Neutrophil (primary cell): ENCODE data around the gene TSHZ3.

Experiments used
- H3K27ac ChIP-seq: fragments of 200-600 bp; sonication (generic); 2 replicates; pipeline ENCODE4 v1.5.1; 2016; ENCODE audit warnings: mild to moderate bottlenecking, moderate library complexity
- H3K27me3 ChIP-seq: fragments of 200-600 bp; sonication (generic); 2 replicates; pipeline ENCODE4 v1.6.0; 2016; ENCODE audit warnings: mild to moderate bottlenecking
- H3K36me3 ChIP-seq: fragments of 200-600 bp; sonication (generic); 2 replicates; pipeline ENCODE4 v1.5.1; 2017
- H3K4me1 ChIP-seq, 2 experiments: fragments of 200-600 bp in 1 of 2; sonication (generic) in 1 of 2; 1 replicate in 1 of 2; 2 replicates in 1 of 2; pipeline versions ENCODE4 v1.5.1 to v1.6.1; 2013 to 2016; ENCODE audit warnings: low read depth in 1 of 2, low read length in 1 of 2, mild to moderate bottlenecking in 1 of 2, moderate library complexity in 1 of 2; ENCODE audit not compliant: control insufficient read depth in 1 of 2, insufficient read depth in 1 of 2
- H3K4me3 ChIP-seq, 2 experiments: fragments of 200-600 bp in 1 of 2; sonication (generic) in 1 of 2; 1 replicate in 1 of 2; 2 replicates in 1 of 2; pipeline ENCODE4 v1.5.1; 2013 to 2016; ENCODE audit warnings: low read depth in 1 of 2, low read length in 1 of 2, mild to moderate bottlenecking in 1 of 2, moderate library complexity in 1 of 2
- H3K9me3 ChIP-seq: fragments of 200-600 bp; sonication (generic); 2 replicates; pipeline ENCODE4 v1.5.1; 2016
- CTCF ChIP-seq: fragments of 200-600 bp; sonication (generic); IDR thresholded peaks from 2 replicates; pipeline ENCODE4 v1.5.1; 2016; ENCODE audit warnings: antibody characterized with exemption

TSHZ3 gene

GRCh38 chr19:31292639-31293185 is 56.5 kb downstream of the TSHZ3 start:
- TF ChIP-seq CTCF: no peak
- no peaks in the 10 kb centered on the region for H3K9me3 ChIP-seq
- no peaks in the 10 kb centered on the region for H3K36me3 ChIP-seq
- H3K27me3 ChIP-seq: no peaks in the 10 kb centered on the region
- no peak overlapping the region for H3K27ac ChIP-seq
- no peak overlapping the region for H3K4me3 ChIP-seq
- H3K4me1 ChIP-seq: no peaks in the 10 kb centered on the region

GRCh38 chr19:31290931-31291590 is 58.2 kb downstream of the TSHZ3 start:
- Histone ChIP-seq H3K27ac (no peak overlapping the region), H3K4me3 (no peak overlapping the region), H3K36me3 (no peaks in the 10 kb centered on the region), H3K4me1 (no peaks in the 10 kb centered on the region), H3K27me3 (no peaks in the 10 kb centered on the region), H3K9me3 (no peaks in the 10 kb centered on the region)
- no peak for TF ChIP-seq CTCF

- Histone ChIP-seq H3K9me3 (no peaks in the 10 kb centered on the region), H3K27me3 (no peaks in the 10 kb centered on the region), H3K36me3 (no peaks in the 10 kb centered on the region), H3K4me3 (no peak overlapping the region), H3K4me1 (no peaks in the 10 kb centered on the region), H3K27ac (no peak overlapping the region)
- TF ChIP-seq CTCF: no peak
Measured at GRCh38 chr19:31289976-31290375, 59.3 kb downstream of the TSHZ3 start.

GRCh38 chr19:31289381-31289880 is 59.8 kb downstream of the TSHZ3 start:
- TF ChIP-seq CTCF: no peak
- H3K9me3 ChIP-seq: no peaks in the 10 kb centered on the region
- H3K36me3 ChIP-seq: no peaks in the 10 kb centered on the region
- H3K27ac ChIP-seq: no peak overlapping the region
- no peaks in the 10 kb centered on the region for H3K27me3 ChIP-seq
- H3K4me3 ChIP-seq: no peak overlapping the region
- H3K4me1 ChIP-seq: no peaks in the 10 kb centered on the region

GRCh38 chr19:31286491-31286890 is 62.7 kb downstream of the TSHZ3 start:
- Histone ChIP-seq H3K4me1 (no peaks in the 10 kb centered on the region), H3K27ac (peak overlapping the region; percentile 35), H3K27me3 (no peaks in the 10 kb centered on the region), H3K4me3 (no peak overlapping the region), H3K36me3 (no peaks in the 10 kb centered on the region), H3K9me3 (no peaks in the 10 kb centered on the region)
- TF ChIP-seq CTCF: no peak
